SU-DHL-6 (cell line): ENCODE measurements around the gene SYK.

Source experiments
- EZH2phosphoT487 ChIP-seq: fragments of 200-600 bp; sonication (generic), shearing (Covaris generic); conservative IDR thresholded peaks from 2 replicates; pipeline ENCODE4 v1.6.1; 2018; ENCODE audit warnings: mild to moderate bottlenecking, antibody characterized with exemption, low read length, moderate library complexity, mixed read lengths
- TF ChIP-seq, protein P1 (sequence below): fragments of 200-600 bp; sonication (generic); IDR thresholded peaks from one replicate; pipeline ENCODE4 v1.5.1; 2017; ENCODE audit warnings: antibody characterized with exemption, mild to moderate bottlenecking, low read length, moderate library complexity; ENCODE audit not compliant: insufficient read depth, poor library complexity, severe bottlenecking

- TF ChIP-seq, protein P1, sequence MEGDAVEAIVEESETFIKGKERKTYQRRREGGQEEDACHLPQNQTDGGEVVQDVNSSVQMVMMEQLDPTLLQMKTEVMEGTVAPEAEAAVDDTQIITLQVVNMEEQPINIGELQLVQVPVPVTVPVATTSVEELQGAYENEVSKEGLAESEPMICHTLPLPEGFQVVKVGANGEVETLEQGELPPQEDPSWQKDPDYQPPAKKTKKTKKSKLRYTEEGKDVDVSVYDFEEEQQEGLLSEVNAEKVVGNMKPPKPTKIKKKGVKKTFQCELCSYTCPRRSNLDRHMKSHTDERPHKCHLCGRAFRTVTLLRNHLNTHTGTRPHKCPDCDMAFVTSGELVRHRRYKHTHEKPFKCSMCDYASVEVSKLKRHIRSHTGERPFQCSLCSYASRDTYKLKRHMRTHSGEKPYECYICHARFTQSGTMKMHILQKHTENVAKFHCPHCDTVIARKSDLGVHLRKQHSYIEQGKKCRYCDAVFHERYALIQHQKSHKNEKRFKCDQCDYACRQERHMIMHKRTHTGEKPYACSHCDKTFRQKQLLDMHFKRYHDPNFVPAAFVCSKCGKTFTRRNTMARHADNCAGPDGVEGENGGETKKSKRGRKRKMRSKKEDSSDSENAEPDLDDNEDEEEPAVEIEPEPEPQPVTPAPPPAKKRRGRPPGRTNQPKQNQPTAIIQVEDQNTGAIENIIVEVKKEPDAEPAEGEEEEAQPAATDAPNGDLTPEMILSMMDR = no peak
- no peak for TF ChIP-seq EZH2phosphoT487
Observed at GRCh38 chr9:90893706-90894105, 92.1 kb downstream of the SYK start.
